Skin of body (tissue), 2 donors: Measurements from ENCODE around the gene CX3CL1. TPM values are rescaled to one million over a fixed set of nuclear protein-coding genes. Genes with fewer than 3 reads are reported as not detected.
A peak's percentile ranks its signal among the peaks of the same experiment; 100 is the strongest.
"Not testable (repeated sequence)": the region's sequence is repeated elsewhere in the genome, so short reads cannot be mapped to it uniquely, and the experiment has no call there.

Experiments
- DNase-seq: peaks from one replicate; lab custom pipeline; 2025; lab: John Stamatoyannopoulos, UW
- total RNA-seq: library from RNA; depleted of rRNA; stranded (reverse); fragments of >200 nt; gene quantifications from one replicate; pipeline ENCODE4 v1.2.3, GENCODE V29; 2014

The CX3CL1 gene
- total RNA-seq, 1 donor from 2014 or later = 2.6 TPM

GRCh38 chr16:57382535-57383275, 10.4 kb downstream of the CX3CL1 start:
- DNase-seq = no peak

DNA sequence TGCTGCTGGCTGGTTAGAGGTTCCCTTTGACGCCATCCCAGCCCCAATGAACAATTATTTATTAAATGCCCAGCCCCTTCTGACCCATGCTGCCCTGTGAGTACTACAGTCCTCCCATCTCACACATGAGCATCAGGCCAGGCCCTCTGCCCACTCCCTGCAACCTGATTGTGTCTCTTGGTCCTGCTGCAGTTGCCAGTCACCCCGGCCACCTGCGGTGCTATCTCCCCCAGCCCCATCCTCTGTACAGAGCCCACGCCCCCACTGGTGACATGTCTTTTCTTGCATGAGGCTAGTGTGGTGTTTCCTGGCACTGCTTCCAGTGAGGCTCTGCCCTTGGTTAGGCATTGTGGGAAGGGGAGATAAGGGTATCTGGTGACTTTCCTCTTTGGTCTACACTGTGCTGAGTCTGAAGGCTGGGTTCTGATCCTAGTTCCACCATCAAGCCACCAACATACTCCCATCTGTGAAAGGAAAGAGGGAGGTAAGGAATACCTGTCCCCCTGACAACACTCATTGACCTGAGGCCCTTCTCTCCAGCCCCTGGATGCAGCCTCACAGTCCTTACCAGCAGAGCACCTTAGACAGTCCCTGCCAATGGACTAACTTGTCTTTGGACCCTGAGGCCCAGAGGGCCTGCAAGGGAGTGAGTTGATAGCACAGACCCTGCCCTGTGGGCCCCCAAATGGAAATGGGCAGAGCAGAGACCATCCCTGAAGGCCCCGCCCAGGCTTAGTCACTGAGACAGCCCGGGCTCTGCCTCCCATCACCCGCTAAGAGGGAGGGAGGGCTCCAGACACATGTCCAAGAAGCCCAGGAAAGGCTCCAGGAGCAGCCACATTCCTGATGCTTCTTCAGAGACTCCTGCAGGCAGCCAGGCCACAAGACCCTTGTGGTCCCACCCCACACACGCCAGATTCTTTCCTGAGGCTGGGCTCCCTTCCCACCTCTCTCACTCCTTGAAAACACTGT, 11.3 kb downstream of the CX3CL1 start:
- no peak for DNase-seq

GRCh38 chr16:57384248-57385070, 12.2 kb downstream of the CX3CL1 start:
- DNase-seq = no peak

GRCh38 chr16:57385083-57385482, 12.8 kb downstream of the CX3CL1 start:
- no peak for DNase-seq

GRCh38 chr16:57386381-57386951, 14.2 kb downstream of the CX3CL1 start:
- DNase-seq = peak; percentile 30

DNA sequence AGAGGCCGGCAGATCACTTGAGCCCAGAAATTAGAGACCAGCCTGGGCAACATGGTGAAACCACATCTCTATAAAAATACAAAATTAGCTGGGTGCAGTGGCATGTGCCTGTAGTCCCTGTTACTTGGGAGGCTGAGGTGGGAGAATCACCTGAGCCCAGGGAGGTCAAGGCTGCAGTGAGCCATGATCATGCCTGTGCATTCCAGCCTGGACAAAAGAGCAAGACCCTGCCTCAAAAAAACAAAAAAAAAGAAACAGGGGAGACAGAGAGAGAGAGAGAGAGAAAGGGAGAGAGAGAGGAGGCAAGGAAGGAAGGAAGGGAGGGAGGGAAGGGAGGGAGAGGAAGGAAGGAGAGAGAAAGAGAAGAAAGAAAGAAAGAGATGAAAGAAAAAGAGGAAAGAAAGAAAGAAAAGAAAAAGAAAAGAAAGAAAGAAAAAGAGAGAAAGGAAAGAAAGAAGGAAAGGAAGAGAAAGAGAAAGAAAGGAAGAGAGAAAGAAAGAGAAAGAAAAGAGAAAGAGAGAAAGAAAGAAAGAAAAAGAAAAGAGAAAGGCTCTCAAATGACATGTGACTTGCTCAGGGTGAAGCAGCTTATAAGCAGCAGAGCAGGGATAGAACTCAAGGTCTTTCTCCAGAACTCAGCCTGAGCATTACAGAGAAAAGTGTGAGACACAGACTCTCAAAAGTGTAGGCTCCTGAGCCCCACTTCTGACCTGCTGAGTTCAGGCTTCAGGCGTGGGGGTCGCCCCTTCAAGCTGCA, 15.5 kb downstream of the CX3CL1 start:
- no peak for DNase-seq

DNA sequence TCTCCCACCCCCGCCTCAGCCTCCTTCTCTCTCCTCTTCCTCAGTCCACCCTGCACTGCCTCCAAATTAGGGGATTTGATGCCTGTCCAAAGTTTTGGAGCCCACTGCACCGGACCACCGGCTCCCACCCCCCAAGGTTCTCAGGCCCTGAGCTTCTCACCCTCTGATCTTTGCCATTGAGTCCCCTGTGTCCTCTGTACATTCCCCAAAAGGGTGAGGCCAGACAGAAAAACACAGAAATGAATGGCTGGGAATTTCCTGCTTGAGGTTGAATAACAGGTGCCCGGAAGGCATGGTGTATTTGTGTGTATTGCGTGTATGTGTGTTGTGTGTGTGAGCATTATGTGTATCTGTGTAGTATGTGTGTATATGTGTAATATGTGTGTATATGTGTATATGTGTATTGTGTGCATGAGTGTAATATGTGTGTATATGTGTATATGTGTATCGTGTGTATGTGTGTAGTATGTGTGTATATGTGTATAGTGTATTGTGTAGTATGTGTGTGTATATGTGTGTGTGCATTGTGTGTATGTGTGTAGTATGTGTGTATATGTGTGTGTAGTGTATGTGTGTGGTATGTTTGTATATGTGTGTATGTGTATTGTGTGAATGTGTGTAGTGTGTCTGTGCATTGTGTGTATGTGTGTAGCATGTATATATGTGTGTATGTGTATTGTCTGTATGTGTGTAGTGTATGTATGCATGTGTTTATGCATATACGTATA, 16.2 kb downstream of the CX3CL1 start:
- no peak for DNase-seq

DNA sequence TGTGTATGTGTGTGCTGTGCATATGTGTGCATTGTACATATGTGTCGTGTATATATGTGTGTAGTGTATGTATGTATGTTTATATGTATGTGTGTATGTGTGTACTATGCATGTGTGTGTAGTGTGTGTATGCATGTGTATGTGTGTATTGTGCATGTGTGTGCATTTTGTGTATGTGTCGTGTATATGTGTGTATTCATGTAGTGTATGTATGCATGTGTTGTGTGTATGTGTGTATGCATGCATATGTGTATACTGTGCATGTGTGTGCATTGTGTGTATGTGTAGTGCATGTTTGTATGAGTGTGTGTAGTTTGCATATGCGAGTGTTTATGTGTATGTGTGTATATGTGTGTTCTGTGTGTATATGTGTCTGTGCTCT, 16.8 kb downstream of the CX3CL1 start:
- DNase-seq = no peak

- DNase-seq = no peak
These were observed 18.5 kb downstream of the CX3CL1 start for GRCh38 chr16:57390636-57391295.

GRCh38 chr16:57391300-57391699, 19.0 kb downstream of the CX3CL1 start:
- DNase-seq = no peak

DNA sequence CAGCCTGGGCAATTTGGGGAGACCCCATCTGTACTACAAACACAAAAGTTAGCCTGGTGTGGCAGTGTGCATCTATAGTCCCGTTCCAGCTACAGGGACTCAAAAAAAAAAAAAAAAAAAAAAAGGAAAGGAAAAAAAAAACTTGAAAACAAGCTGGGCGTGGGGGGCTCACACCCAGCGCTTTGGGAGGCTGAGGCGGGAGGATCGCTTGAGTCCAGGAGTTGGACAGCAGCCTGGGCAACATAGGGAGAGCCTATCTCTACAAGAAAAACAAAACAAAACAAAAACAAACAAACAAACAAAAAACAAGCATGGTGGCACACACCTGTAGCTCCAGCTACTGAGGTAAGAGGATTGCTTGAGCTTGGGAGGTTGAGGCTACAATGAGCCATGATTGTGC, 19.4 kb downstream of the CX3CL1 start:
- no peak for DNase-seq

GRCh38 chr16:57392694-57393093, 20.4 kb downstream of the CX3CL1 start:
- DNase-seq = no peak

DNA sequence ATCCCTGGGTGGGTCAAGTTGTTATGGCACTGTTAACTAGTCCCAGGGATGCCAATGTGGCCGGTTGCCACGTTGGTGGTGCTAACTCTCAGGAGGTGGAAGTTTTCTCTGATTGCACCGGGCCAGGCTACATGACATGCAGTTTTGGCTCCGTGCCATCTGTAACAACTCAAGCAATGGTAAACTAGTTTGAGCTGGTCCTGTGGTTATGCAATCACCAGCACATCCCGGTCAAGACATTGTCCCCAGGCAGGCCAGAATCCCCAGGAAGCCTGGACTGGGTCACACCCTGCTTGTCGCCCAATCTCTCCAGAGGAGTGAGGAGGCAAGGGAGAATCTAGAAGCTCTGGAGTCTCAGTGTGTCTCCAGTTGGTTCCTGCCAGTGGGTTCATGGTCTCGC, 22.2 kb downstream of the CX3CL1 start:
- DNase-seq = no peak

- no peak for DNase-seq
These were observed 22.7 kb downstream of the CX3CL1 start for GRCh38 chr16:57395026-57395425.

GRCh38 chr16:57396786-57397185, 24.5 kb downstream of the CX3CL1 start:
- no peak for DNase-seq

- DNase-seq = not testable (repeated sequence)
These were observed 25.2 kb downstream of the CX3CL1 start for GRCh38 chr16:57397493-57397892.

DNA sequence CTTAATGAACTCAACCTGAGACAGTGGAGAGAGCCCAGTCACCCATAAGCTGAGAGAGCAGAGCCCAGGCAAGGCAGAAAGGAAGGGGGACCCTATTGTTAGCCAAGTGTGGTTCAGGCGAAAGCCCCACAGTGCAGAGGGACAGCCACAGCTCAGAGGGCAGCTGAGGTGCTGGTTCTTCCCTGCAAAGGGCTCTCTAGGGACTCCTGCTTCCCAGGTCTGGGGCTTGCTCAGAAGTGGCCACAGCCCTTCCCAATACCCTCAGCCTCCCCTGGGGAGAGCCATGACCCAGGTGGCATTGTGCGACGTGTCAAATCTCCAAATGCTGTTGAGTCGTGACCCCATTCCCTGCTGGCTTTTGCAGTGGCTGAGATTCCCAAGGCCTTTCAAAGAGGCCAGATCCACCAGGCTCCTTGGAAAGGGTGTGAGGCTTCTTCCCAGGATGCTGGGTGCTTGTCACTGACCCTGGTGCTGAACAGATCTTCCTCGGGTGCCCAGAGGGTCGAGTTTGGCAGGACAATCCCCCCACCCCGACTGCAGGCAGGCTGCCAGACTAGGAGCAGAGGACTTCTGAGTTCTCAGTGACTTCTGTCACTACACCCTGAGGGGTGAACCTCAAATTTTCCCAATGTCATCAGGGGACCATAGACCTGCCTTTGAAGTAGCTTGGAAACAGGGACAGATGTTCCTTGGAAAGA, 29.8 kb downstream of the CX3CL1 start:
- no peak for DNase-seq

DNA sequence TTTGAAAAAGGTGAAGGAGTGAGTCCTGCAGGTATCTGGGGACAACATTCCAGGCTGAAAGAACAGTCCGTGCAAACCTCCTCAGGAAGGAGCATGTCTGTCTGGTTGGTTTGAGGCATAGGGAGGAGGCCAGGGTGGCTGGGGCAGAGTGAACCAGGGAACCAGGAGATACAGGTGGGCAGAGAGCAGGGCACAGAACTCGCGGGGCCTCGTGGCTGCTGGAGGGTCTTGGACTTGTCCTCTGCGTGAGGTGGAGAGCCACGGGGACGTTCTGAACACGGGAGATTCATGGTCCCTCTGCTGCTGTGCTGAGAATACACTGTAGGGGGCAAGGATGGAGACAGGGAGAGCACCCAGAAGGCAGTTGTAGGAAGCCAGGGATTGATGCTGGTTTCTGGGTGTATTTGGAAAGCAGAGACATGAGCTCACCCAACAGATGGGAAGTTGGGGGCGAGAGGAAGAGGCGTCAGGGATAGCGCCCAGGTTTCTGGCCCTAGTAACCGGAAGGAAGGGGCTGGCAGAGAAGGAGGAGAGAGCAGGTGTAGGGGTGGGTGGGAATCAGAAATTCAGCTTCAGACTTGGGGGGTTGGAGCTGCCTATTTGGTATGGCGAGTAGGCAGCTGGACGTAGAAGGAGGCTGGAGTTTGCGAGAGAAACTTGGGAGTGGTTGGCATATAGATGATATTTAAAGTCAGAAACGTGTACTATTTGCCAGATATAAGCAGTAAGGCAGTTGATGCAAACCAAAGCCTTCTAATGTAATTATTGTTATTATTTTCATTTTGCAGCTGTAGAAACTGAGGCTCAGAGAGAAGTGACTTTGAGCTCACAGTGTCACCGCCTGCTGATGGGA, 31.9 kb downstream of the CX3CL1 start, which contains the start of gene CCL17:
CCL17 (plus strand) TSS at position 803 of the 853 bp plus-strand sequence. CDS start 9,166 bp downstream, outside the sequence.
- no peak for DNase-seq
